MM.1S (cell line): ENCODE measurements around the gene MACROD2.

ENCODE experiments used
- CTCF ChIP-seq: fragments of 300-600 bp; sonication (generic); IDR thresholded peaks from 2 replicates; pipeline ENCODE4 v1.5.1; 2016; ENCODE audit warnings: antibody characterized with exemption, low read length, mixed read lengths
- EZH2phosphoT487 ChIP-seq: fragments of 300-600 bp; sonication (generic); IDR thresholded peaks from 2 replicates; pipeline ENCODE4 v1.6.1; 2018; ENCODE audit warnings: antibody characterized with exemption, low read length

- TF ChIP-seq CTCF (no peak), EZH2phosphoT487 (no peak)
Measured at GRCh38 chr20:15107931-15108330, 1112.6 kb downstream of the MACROD2 start.
